Stimulated activated CD8-positive, alpha-beta memory T cell treated with anti-CD3 and anti-CD28 coated beads, Interleukin-15, amount 100 ng/mL, for 24 hours (primary cell): ENCODE measurements around the gene TTC4.

Experiments
- DNase-seq: peaks from one replicate; pipeline ENCODE4 v3.0.0-alpha.2; 2020; ENCODE audit warnings: low read depth

TTC4 gene, protein sequence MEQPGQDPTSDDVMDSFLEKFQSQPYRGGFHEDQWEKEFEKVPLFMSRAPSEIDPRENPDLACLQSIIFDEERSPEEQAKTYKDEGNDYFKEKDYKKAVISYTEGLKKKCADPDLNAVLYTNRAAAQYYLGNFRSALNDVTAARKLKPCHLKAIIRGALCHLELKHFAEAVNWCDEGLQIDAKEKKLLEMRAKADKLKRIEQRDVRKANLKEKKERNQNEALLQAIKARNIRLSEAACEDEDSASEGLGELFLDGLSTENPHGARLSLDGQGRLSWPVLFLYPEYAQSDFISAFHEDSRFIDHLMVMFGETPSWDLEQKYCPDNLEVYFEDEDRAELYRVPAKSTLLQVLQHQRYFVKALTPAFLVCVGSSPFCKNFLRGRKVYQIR

DNA sequence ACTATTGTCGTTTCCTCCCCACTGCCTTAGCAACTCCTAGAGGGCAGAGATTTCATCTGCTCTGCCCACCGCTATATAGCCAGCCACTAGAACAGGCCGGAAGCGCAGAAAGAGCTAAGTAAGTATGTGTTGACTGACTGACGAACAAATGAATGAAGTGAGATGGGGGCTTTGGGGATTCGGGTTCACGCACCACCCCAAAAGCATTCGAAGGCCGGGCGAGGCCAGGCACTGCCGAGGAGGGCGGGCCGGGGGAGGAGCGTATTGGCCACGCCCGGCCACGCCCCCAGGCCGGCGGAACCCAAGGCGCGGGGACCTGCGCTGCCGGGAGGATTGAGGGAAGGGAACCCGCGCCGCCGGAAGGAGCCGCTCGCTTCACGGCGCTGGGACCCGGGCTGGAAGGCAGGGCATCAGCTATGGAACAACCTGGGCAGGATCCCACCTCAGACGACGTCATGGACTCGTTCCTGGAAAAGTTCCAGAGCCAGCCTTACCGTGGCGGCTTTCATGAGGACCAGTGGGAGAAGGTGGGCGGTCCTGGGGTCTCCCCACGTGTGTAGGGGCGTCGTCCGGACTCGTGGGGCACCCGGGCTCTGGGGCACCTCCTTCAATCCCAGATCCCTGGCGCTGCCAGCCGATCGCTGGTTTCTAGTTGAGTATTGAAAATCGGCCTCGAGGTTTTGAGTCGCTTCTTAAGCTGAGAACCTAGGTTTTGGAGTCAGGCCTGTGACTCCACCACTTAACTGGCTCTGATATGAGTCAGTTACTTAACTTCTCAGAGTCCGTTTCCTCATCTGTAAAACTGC lies at the start of gene TTC4:
TSS of gene TTC4 (plus strand) at position 369 of the 806 bp plus-strand sequence. CDS start at position 417, 48 bp downstream.
- peak; percentile 71 for DNase-seq

DNA sequence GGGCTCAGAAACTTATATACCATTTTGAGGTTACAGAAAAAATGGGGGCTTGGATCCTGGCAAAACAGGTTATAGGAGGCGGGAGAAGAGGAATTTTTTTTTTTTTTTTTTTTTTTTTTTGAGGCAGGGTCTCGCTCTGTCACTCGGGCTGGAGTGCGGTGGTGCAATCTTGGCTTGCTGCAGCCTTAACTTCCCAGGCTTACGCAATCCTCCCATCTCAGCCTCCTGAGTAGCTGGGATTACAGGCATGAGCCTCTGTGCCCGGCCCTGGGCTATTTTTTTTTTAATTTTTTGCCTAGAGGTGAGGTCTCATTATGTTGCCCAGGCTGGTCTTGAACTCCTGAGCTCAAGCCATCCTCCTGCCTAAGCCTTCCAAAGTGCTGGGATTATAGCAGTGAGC lies 49.3 kb upstream of the TTC4 start:
- no peak for DNase-seq

DNA sequence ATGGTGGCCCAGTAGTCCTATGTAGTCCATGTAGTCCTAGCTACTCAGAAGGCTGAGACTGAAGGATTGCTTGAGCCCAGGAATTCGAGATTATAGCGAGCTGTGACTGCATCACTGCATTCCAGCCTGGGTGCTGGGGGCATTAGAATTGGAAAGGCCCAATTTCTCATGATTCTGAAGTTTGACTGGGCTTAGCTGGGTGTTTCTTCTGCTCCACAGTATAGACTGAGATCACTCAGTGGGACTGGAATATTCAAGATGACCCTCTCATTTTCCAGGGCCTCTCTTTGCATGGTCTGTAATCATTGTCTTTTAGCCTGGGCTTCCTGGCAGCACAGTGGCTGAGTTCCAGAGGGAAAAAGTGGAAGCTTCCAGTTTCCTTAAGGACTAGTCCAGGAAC lies 47.9 kb upstream of the TTC4 start:
- no peak for DNase-seq

DNA sequence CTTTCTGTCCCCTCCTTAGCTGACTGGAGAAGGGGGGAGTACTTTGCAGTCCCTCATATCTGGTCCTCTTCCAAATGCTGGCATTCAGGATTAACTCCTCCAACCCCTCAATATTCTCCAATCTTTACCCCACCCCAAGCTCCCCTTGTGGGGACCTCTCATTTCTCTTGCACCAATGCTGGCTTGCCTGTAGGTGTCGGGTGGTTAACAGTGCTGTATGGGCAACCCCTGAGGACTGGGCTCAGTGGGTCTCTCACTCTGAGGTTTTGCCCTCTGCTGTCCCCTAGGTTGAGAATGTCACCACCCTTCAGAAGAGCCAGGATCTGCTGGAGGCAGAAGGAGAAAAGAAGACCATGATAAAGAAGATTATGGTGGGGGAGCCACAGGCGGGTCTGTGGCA lies 47.1 kb upstream of the TTC4 start:
- DNase-seq, result no peak

DNA sequence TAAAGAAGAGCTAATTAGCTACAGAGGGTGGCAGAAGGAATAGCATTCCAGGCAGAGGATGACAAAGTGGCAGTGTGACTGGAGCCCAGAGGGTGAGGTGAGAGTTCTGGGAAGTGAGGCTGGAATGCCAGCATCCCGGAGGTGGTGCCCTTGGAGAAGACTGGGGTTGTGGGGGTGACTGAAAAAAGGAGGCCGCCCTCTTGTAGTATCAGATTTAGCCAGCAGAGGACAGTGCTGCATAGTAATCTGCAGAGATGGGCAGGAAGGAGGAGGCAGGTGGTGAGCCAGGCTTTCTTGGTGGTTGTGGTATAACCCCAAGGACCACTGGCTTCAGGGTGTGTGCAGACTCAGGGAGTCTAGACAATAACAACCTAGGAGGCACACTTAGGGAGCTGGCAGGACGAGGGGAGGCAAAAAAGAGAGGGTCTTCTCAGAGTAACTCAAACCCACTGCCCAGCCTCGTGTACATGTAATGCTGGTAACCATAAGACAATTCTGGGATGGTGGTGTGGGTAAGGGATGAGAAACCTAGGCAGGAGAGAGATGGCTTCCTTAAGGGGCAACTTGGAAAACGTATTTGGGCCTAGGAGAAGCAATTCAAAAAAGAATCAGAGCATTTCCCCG lies 43.6 kb upstream of the TTC4 start:
- DNase-seq, result peak; percentile 35

GRCh38 chr1:54678776-54679643 lies 36.7 kb upstream of the TTC4 start:
- DNase-seq, result no peak

GRCh38 chr1:54679706-54680105 lies 36.0 kb upstream of the TTC4 start:
- DNase-seq, result no peak

- DNase-seq, result no peak
These were observed 35.3 kb upstream of the TTC4 start for GRCh38 chr1:54680387-54680786.

- DNase-seq, result no peak
These were observed 34.3 kb upstream of the TTC4 start for GRCh38 chr1:54681358-54681757.

DNA sequence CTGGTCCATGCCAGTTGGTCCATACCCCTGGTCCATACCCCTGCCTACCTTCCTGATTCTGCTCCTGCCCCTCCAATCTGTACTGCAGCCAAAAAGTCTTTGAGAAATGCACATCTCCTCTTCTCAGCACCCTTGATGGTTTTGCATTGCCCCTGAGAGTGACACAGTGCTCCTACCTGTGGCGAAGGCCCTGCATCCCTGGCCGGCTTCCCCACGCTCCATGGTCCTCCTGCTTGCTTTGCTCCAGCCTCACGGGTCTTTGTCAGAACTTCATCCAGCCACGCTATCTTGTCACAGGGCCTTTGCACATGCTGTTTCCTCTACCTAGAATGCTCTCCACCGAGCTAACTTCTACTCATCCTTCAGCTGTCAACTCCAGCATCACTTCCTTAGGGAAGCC lies 32.2 kb upstream of the TTC4 start:
- DNase-seq, result no peak

- DNase-seq, result no peak
These were observed 30.2 kb upstream of the TTC4 start for GRCh38 chr1:54685335-54685905.

DNA sequence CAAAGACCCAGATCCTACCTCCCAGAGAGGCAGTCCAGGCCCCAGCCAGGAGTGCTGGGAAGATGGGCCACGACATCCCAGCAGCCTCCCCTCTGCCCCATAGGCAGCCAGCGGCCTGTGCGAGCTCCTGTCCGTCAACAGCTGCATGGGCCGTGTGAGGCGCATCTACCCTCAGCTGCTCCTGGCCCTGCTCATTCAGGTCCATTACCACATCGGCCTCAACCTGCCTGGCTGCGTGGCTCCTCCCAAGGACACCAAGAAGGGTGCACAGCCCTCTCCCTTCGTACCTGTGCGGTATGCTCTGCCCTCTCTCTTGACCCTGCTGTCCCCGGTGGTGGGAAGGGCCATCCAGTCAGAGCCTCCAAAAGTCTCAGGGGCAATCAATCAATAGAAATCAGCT lies 29.5 kb upstream of the TTC4 start:
- no peak for DNase-seq

GRCh38 chr1:54694771-54695170 lies 20.9 kb upstream of the TTC4 start:
- no peak for DNase-seq

DNA sequence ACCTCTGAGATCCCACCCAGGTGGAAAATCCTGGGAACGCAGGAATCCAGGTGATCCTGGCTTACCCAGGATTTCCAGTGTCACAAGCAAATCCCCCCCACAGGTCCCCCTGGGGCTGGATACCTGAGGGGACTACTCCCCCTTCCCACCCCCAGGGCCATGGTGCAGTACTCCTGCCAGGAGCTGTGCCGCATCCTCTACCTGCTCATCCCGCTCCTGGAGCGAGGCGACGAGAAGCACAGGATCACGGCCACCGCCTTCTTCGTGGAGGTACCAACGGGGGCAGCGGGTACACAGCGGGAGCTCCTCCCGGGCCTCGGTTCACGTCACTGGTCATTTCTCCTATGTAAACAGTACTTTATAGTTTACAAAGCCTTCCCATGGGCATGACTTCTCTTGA lies 20.4 kb upstream of the TTC4 start:
- DNase-seq, result no peak

DNA sequence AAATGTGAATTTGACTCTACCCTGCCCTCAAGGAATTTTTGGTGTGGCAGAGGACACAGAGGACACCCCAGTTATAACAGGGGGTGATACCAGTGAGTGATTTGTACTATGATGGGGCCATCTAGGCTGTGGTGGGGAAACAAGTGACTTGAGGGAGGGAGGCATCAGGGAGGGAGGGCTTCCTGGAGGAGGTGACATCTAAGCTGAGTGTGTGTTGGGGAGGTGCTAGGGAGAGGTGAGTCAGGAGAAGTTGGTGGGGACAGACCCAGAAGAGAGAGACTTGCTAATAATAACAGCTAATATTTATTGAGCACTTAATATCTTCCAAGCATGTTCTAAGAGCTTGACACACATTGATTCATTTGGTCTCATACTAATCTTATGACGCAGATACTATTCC lies 19.9 kb upstream of the TTC4 start:
- no peak for DNase-seq

DNA sequence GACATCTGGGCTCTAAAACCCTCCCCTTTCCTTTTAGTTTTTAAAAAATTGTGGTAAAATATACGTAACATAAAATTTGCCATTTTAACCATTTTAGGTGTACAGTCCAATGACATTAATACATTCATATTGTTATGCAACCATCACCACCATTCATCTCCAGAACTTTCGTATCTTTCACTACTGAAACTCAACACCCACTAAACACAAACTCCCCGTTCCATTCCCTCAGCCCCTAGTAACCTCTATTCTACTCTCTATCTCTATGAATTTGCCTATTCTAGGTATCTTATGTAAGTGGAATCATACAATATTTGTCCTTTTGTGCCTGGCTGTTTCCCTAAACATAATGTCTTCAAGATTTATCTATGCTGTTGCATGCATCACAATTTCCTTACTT lies 19.4 kb upstream of the TTC4 start:
- DNase-seq, result no peak

GRCh38 chr1:54697896-54698295 lies 17.8 kb upstream of the TTC4 start:
- DNase-seq, result no peak

DNA sequence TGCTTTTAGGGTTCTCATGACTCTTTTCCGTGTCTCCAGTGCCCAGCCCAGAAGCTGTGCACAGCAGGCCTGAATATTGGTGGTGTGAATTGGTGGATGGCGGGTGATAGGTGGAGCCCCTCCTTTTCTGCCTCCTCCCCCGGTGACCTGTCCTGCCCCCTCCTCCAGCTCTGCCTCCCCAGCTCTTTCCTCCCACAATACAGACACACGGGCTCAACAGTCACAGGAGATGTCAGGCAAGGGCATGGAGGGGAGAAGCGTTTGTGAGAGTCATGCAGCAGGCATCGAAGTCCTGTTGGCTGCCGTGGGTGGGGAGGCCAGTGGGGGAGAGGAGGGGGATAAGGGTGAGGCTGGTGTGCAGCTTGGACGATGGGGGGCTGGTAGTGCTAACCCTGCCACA lies 17.3 kb upstream of the TTC4 start:
- no peak for DNase-seq

DNA sequence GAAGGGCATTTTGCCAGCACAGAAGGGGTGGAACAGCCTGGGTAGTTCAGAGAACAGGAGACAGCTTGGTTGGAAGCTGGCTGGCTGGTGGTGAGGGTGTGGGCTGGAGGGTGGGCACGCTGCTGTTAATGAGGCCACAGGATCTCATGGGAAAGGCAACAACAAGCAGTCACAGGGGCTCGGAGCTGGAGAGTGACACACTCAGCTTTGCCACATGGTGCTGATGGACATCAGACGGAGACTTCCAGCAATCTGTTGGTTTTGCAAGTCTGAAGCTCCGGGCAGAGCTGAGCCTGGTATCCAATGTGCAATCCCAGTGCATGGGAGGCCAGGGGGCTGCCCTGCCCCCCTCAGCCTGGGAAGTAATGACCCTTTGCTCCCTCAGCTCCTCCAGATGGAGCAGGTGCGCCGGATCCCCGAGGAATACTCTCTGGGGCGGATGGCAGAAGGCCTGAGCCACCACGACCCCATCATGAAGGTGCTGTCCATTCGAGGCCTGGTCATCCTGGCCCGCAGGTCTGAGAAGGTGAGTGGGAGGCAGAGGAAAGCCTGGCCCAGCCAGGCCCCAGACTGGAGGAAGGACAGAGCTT lies 15.6 kb upstream of the TTC4 start:
- no peak for DNase-seq

DNA sequence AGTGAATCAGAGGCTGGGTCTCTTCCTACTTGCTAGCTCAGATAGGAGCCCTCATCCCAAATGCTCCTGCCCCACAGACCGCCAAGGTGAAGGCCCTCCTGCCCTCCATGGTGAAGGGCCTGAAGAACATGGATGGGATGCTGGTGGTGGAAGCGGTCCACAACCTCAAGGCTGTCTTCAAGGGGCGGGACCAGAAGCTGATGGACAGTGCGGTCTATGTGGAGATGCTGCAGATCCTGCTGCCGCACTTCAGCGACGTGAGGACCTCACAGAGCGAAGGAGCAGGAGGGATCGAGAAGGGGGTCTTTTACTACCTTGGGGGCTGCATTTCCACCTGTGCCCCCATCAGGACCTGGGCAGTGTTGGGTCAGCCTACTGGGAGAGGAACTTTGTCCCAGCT lies 14.6 kb upstream of the TTC4 start:
- no peak for DNase-seq

DNA sequence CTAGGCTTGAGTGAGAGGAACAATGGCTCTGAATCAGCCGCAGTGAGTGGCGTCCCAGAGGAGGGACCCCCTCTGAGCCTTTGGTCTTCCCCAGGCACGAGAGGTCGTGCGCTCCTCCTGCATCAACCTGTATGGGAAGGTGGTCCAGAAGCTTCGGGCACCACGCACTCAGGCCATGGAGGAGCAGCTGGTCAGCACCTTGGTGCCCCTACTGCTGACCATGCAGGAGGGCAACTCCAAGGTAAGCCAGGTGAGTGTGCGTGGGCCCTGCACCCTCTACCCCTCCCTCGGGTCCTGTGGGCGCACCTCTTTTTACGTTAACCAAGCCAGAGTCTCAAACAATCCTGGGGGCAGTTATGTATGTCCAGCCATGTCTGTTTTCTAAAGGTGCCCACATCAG lies 13.7 kb upstream of the TTC4 start:
- DNase-seq, result no peak
